Lower leg skin (tissue), 3 donors: ENCODE data around the gene ALG5.

Experiments
- POLR2A ChIP-seq, 2 donors: fragments of 450-650 bp; IDR thresholded peaks; one replicate each; pipeline ENCODE4 v1.6.1; 2016 to 2017; ENCODE audit warnings: antibody characterized with exemption in 2 of 2, mild to moderate bottlenecking in 1 of 2, moderate library complexity in 1 of 2
- TF ChIP-seq, protein P1 (sequence below), 3 donors: fragments of 450-650 bp; IDR thresholded peaks; one replicate each; pipeline ENCODE4 v1.5.1; 2016; ENCODE audit warnings: antibody characterized with exemption in 3 of 3, mild to moderate bottlenecking in 3 of 3, moderate library complexity in 2 of 3

GRCh38 chr13:36998624-36999041 is 507 bp downstream of the ALG5 start:
- no peak for TF ChIP-seq POLR2A (IDR thresholded peaks at IDR 0.05)
- TF ChIP-seq, protein P1, sequence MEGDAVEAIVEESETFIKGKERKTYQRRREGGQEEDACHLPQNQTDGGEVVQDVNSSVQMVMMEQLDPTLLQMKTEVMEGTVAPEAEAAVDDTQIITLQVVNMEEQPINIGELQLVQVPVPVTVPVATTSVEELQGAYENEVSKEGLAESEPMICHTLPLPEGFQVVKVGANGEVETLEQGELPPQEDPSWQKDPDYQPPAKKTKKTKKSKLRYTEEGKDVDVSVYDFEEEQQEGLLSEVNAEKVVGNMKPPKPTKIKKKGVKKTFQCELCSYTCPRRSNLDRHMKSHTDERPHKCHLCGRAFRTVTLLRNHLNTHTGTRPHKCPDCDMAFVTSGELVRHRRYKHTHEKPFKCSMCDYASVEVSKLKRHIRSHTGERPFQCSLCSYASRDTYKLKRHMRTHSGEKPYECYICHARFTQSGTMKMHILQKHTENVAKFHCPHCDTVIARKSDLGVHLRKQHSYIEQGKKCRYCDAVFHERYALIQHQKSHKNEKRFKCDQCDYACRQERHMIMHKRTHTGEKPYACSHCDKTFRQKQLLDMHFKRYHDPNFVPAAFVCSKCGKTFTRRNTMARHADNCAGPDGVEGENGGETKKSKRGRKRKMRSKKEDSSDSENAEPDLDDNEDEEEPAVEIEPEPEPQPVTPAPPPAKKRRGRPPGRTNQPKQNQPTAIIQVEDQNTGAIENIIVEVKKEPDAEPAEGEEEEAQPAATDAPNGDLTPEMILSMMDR (IDR thresholded peaks at IDR 0.05) = no peak
